ENCODE data around the gene ATCAY.
"Not testable (repeated sequence)": the region's sequence is repeated elsewhere in the genome, so short reads cannot be mapped to it uniquely, and the experiment has no call there.

ATCAY gene

GRCh38 chr19:3950871-3951861, 70.7 kb downstream of the ATCAY start:
- no peak for DNase-seq

DNA sequence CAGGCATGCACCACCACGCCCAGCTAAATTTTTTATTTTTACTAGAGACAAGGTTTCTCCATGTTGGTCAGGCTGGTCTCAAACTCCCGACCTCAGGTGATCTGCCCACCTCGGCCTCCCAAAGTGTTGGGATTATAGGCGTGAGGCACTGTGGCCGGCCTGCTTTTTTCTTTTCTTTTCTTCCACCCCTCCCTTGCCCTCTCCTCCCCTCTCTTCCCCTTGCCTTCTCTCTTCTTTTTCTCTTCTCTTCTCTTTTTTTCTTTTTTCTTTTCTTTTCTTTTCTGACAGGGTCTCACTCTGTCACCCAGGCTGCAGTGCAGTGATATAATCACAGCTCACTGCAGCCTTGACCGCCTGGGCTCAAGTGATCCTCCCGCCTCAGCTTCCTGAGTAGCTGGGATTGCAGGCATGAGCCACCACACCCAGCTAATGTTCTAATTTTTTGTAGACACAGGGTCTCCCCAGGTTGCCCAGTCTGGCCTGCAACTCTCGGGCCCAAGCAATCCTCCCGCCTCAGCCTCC, 72.3 kb downstream of the ATCAY start:
- DNase-seq, result not testable (repeated sequence)

GRCh38 chr19:3954107-3954506, 73.6 kb downstream of the ATCAY start:
- DNase-seq, result no peak

- DNase-seq, result not testable (repeated sequence)
Measured at GRCh38 chr19:3955276-3955675, 74.8 kb downstream of the ATCAY start.

DNA sequence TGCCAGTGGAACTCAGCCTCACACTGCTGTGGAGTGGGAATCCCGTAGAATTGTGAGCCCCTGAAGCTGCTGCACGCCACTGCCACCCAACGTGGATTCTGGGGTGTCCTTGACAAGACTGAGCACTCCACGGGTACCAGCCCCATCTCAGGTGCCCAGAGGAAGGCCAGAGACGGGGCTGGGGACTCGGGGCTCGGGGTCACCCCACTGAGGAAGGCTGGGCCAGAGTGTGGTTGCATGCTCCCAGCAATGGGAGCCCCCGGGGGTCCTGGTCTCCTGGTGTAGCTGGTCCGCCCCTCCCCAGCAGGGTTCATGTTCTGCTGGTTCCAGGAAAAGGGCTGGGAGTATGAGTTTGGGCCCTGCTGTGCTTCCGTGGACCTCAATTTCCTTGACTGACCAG, 75.2 kb downstream of the ATCAY start:
- no peak for DNase-seq

- DNase-seq, result no peak
Measured at GRCh38 chr19:3958836-3959765, 78.6 kb downstream of the ATCAY start.

- no peak for DNase-seq
Measured at GRCh38 chr19:3959766-3960131, 79.3 kb downstream of the ATCAY start.

DNA sequence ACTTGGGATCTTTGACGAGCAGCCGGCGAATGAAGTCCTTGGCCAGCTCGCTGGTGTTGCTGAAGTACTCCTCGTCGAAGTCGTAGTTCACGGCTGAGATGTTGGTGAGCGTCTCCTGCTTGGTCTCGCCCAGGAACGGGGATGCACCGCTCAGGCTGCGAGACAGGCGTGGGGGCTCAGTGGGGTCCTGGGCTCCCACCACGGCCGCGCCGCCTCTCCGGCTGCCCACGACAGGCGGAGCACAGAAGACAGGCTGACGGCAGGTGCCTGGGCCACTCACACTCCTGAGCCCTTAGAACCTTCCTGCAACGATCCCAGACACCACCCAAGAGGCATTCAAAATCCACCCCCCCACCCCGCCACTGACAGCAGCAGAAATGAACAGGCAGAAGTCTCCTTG, 80.5 kb downstream of the ATCAY start:
- DNase-seq, result no peak

- DNase-seq, result no peak
Measured at GRCh38 chr19:3963458-3964255, 83.2 kb downstream of the ATCAY start.

- no peak for DNase-seq
Measured at GRCh38 chr19:3964256-3965194, 84.0 kb downstream of the ATCAY start.

DNA sequence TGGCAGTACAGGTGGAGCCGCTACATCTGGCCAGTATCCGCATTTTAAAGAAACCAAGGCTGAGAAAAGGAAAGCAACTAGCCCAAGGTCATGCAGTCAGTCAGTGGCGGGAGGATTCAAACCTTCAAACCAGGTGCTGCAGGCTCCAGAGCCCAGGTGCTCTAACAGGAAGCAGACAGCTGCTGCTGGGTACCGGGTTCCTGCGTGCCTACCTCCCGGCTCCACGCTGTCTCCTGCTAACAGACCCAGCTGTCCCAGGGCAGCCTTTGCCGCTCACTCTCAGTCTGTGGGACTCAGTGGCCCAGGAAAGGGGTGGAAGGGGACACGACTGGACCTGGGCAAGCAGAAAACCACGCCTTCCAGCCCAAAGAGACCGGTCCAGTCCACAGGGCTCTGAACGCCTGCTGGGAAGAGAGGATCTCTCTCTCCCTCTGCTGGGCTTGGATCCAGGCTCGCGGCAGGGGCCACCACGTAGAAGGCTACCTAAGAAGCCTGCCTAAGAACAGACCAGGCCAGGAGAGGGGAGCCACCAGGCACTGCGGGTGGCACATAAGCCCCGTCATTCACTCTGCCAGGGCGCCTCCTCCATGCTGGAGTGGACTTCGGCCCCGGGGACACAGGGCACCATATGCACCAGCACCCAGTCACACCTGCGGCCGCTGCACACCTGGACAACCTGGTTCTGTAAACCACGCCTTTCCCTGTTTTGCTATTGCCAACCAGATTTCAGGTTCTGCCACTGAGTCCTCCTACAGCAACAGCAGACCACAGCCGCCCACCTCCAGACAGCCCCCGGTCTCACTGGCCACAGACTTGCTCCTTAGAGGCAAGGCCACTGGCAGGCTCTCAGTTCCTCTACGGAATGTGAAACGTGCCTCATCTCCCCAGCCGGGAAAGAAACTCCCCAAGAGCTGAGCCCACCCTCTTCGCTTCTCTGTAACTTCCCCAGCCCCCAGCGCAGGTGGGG, 85.8 kb downstream of the ATCAY start:
- DNase-seq, result no peak

DNA sequence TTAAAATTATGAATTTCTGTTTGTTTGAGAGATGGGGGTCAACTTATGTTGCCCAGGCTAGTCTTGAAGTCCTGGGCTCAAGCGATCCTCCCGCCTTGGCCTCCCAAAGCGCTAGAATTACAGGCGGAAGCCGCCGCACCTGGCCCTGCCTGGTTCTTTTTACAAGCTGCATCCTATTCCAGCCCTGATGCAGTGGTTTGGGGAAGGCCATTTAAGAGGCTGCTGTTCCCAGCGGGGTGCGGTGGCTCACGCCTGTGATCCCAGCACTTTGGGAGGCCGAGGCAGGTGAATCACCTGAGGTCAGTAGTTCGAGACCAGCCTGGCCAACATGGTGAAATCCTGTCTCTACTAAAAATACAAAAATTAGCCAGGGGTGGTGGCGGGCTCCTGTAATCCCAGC, 87.5 kb downstream of the ATCAY start:
- not testable (repeated sequence) for DNase-seq

GRCh38 chr19:3968556-3969434, 88.3 kb downstream of the ATCAY start:
- no peak for DNase-seq

- DNase-seq, result no peak
Measured at GRCh38 chr19:3969435-3970312, 89.2 kb downstream of the ATCAY start.

DNA sequence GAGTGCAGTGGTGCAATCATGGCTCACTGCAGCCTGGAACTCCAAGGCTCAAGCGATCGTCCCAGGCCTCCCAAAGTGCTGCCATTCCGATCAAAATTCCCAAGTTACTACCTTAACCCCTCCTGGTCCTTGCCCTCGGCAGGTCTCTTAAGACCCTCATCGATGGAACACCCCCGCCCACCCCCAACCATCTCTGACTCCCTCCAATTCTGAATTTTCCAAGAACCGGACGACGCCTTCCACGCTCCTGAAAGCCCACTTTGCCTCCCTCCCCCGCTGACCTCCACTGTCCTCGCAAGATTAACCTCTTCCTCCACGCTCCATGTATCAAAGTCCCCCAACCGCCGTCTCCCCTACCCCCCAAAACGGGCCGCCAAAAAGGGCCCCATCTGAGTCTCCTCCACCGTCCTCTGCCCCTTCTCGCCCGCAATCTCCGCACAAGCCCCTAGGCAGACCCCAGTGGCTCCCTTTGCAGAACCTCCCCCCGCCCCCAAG, 89.9 kb downstream of the ATCAY start:
- DNase-seq, result no peak

DNA sequence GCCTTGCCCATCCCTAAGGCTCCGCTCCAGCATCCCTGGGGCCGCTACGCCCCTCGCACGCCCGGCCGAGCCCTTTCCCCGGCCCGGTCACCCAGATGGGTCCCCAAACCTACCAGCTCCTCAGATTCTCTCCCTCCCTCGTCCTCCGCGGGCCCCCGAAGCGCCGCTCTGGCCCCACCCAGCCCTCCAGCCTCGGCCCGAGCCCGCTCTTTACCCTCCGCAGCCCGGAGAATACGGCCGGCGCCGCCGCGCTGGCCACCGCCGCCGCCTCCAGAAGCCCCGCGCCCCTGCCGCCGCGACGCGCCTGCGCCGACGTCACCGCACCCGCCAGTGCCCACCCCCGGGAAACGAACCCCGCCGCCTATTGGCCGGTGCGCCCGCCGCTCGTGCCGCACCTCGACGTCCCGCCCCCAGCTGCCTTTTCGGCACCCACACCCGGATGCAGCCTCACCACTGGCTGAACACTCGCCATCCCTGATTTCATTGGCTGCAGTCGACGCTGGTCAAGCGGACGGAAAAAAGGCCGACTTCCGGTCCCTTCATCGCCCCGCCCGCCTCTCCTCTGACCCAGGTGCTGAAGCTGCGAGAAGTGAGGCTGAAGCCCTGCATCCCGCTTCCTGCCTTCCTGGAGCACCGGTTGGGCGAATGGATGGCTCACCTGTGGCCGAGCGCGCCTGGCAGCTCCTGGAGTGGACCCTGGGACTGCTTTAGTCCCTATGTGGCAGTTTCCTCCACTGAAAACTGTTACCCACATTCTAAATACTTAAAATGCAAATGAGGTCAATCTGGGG, 90.5 kb downstream of the ATCAY start, which contains the start of gene DAPK3:
TSS of gene DAPK3 (minus strand) at position 292 of the 791 bp plus-strand sequence. CDS start 1,364 bp downstream, outside the sequence.
- peak; percentile 99 for DNase-seq

- no peak for DNase-seq
Measured at GRCh38 chr19:3975144-3975543, 94.7 kb downstream of the ATCAY start.

Data from NCI-H1105 (cell line).